HEK293 (cell line): ENCODE measurements around the gene TCF3.
A peak's percentile ranks its signal among the peaks of the same experiment; 100 is the strongest.

ENCODE experiments used
- BCL11B ChIP-seq: fragments of 450-650 bp; formaldehyde crosslinking; IDR thresholded peaks from 2 replicates; pipeline ENCODE4 v1.5.1; 2016; ENCODE audit warnings: low read depth, missing biosample characterization, missing genetic modification characterization
- EGR2 ChIP-seq: fragments of 450-650 bp; formaldehyde crosslinking; IDR thresholded peaks from 2 replicates; pipeline ENCODE4 v1.5.1; 2016; ENCODE audit warnings: low read depth, missing biosample characterization, missing genetic modification characterization
- GLI4 ChIP-seq: fragments of 450-650 bp; formaldehyde crosslinking; IDR thresholded peaks from 2 replicates; pipeline ENCODE4 v1.5.1; 2016; ENCODE audit warnings: missing biosample characterization, missing genetic modification characterization
- KLF9 ChIP-seq: fragments of 450-650 bp; formaldehyde crosslinking; IDR thresholded peaks from 2 replicates; pipeline ENCODE4 v1.5.1; 2016; ENCODE audit warnings: missing biosample characterization, missing genetic modification characterization, low read depth
- OSR2 ChIP-seq: fragments of 450-650 bp; formaldehyde crosslinking; IDR thresholded peaks from 2 replicates; pipeline ENCODE4 v1.5.1; 2016; ENCODE audit warnings: missing biosample characterization, missing genetic modification characterization
- PRDM1 ChIP-seq: fragments of 450-650 bp; formaldehyde crosslinking; IDR thresholded peaks from 2 replicates; pipeline ENCODE4; 2016; ENCODE audit warnings: missing biosample characterization, missing genetic modification characterization
- SETDB1 ChIP-seq: IDR thresholded peaks from one replicate; pipeline ENCODE4 v1.6.1; 2017; ENCODE audit warnings: mild to moderate bottlenecking, low read length, moderate library complexity, mixed read lengths; ENCODE audit not compliant: insufficient read length
- SP3 ChIP-seq: fragments of 450-650 bp; formaldehyde crosslinking; IDR thresholded peaks from 2 replicates; pipeline ENCODE4 v1.5.1; 2016; ENCODE audit warnings: missing biosample characterization, missing genetic modification characterization
- SP7 ChIP-seq: fragments of 450-650 bp; formaldehyde crosslinking; IDR thresholded peaks from 2 replicates; pipeline ENCODE4 v1.5.1; 2016; ENCODE audit warnings: missing biosample characterization, missing genetic modification characterization
- YY1 ChIP-seq: fragments of 450-650 bp; formaldehyde crosslinking; IDR thresholded peaks from 2 replicates; pipeline ENCODE4 v1.5.1; 2018; ENCODE audit warnings: missing biosample characterization, missing genetic modification characterization
- YY2 ChIP-seq: fragments of 450-650 bp; formaldehyde crosslinking; IDR thresholded peaks from 2 replicates; pipeline ENCODE4 v1.5.1; 2016; ENCODE audit warnings: missing biosample characterization, missing genetic modification characterization
- ZEB2 ChIP-seq: fragments of 450-650 bp; formaldehyde crosslinking; IDR thresholded peaks from 2 replicates; pipeline ENCODE4 v1.5.1; 2016; ENCODE audit warnings: missing biosample characterization, missing genetic modification characterization
- ZFHX2 ChIP-seq: fragments of 450-650 bp; formaldehyde crosslinking; conservative IDR thresholded peaks from 2 replicates; pipeline ENCODE4 v1.5.1; 2016; ENCODE audit warnings: missing biosample characterization, missing genetic modification characterization
- ZFP3 ChIP-seq: fragments of 450-650 bp; formaldehyde crosslinking; IDR thresholded peaks from 2 replicates; pipeline ENCODE4 v1.5.1; 2016; ENCODE audit warnings: low read depth, missing biosample characterization, missing genetic modification characterization
- ZFP69B ChIP-seq: fragments of 450-650 bp; formaldehyde crosslinking; IDR thresholded peaks from 2 replicates; pipeline ENCODE4 v1.5.1; 2016; ENCODE audit warnings: missing biosample characterization, missing genetic modification characterization
- ZNF133 ChIP-seq: fragments of 450-650 bp; formaldehyde crosslinking; IDR thresholded peaks from 2 replicates; pipeline ENCODE4 v1.5.1; 2016; ENCODE audit warnings: missing biosample characterization, missing genetic modification characterization
- ZNF140 ChIP-seq: fragments of 450-650 bp; formaldehyde crosslinking; IDR thresholded peaks from 2 replicates; pipeline ENCODE4 v1.5.1; 2016; ENCODE audit warnings: missing biosample characterization, missing genetic modification characterization
- ZNF157 ChIP-seq: fragments of 450-650 bp; formaldehyde crosslinking; IDR thresholded peaks from 2 replicates; pipeline ENCODE4 v1.5.1; 2016; ENCODE audit warnings: missing biosample characterization, missing genetic modification characterization
- ZNF19 ChIP-seq: fragments of 450-650 bp; formaldehyde crosslinking; IDR thresholded peaks from 2 replicates; pipeline ENCODE4; 2016; ENCODE audit warnings: missing biosample characterization, missing genetic modification characterization, low read depth
- ZNF2 ChIP-seq: fragments of 450-650 bp; formaldehyde crosslinking; IDR thresholded peaks from 2 replicates; pipeline ENCODE4 v1.5.1; 2016; ENCODE audit warnings: missing biosample characterization, missing genetic modification characterization
- ZNF302 ChIP-seq: fragments of 450-650 bp; formaldehyde crosslinking; IDR thresholded peaks from 2 replicates; pipeline ENCODE4 v1.5.1; 2016; ENCODE audit warnings: missing biosample characterization, missing genetic modification characterization, low read depth
- ZNF324 ChIP-seq: fragments of 450-650 bp; formaldehyde crosslinking; IDR thresholded peaks from 2 replicates; pipeline ENCODE4 v1.5.1; 2016; ENCODE audit warnings: missing biosample characterization, missing genetic modification characterization
- ZNF341 ChIP-seq: fragments of 450-650 bp; formaldehyde crosslinking; IDR thresholded peaks from 2 replicates; pipeline ENCODE4; 2016; ENCODE audit warnings: low read depth, missing biosample characterization, missing genetic modification characterization
- ZNF394 ChIP-seq: fragments of 450-650 bp; formaldehyde crosslinking; IDR thresholded peaks from 2 replicates; pipeline ENCODE4 v1.5.1; 2016; ENCODE audit warnings: missing biosample characterization, missing genetic modification characterization, mild to moderate bottlenecking, moderate library complexity, borderline replicate concordance
- ZNF433 ChIP-seq: fragments of 450-650 bp; formaldehyde crosslinking; IDR thresholded peaks from 2 replicates; pipeline ENCODE4 v1.5.1; 2016; ENCODE audit warnings: missing biosample characterization, missing genetic modification characterization, low read depth
- ZNF501 ChIP-seq: fragments of 450-650 bp; formaldehyde crosslinking; IDR thresholded peaks from 2 replicates; pipeline ENCODE4 v1.5.1; 2016; ENCODE audit warnings: missing biosample characterization, missing genetic modification characterization
- ZNF561 ChIP-seq: fragments of 450-650 bp; IDR thresholded peaks from 2 replicates; pipeline ENCODE4 v1.5.1; 2018; ENCODE audit warnings: missing biosample characterization, missing genetic modification characterization, borderline replicate concordance
- ZNF660 ChIP-seq: fragments of 450-650 bp; IDR thresholded peaks from 2 replicates; pipeline ENCODE4 v1.5.1; 2018; ENCODE audit warnings: missing biosample characterization, mild to moderate bottlenecking, missing genetic modification characterization
- ZNF747 ChIP-seq: fragments of 450-650 bp; formaldehyde crosslinking; IDR thresholded peaks from 2 replicates; pipeline ENCODE4 v1.5.1; 2016; ENCODE audit warnings: missing biosample characterization, missing genetic modification characterization
- ZNF76 ChIP-seq: fragments of 450-650 bp; formaldehyde crosslinking; IDR thresholded peaks from 2 replicates; pipeline ENCODE4; 2016; ENCODE audit warnings: low read depth, missing biosample characterization, missing genetic modification characterization, borderline replicate concordance
- TF ChIP-seq, protein P1 (sequence below): fragments of 450-650 bp; formaldehyde crosslinking; IDR thresholded peaks from 2 replicates; pipeline ENCODE4 v1.5.1; 2016; ENCODE audit warnings: missing biosample characterization, missing genetic modification characterization
- TF ChIP-seq, protein P2 (sequence below): fragments of 450-650 bp; formaldehyde crosslinking; IDR thresholded peaks from 2 replicates; pipeline ENCODE4 v1.5.1; 2016; ENCODE audit warnings: missing biosample characterization, missing genetic modification characterization

TCF3 gene

DNA sequence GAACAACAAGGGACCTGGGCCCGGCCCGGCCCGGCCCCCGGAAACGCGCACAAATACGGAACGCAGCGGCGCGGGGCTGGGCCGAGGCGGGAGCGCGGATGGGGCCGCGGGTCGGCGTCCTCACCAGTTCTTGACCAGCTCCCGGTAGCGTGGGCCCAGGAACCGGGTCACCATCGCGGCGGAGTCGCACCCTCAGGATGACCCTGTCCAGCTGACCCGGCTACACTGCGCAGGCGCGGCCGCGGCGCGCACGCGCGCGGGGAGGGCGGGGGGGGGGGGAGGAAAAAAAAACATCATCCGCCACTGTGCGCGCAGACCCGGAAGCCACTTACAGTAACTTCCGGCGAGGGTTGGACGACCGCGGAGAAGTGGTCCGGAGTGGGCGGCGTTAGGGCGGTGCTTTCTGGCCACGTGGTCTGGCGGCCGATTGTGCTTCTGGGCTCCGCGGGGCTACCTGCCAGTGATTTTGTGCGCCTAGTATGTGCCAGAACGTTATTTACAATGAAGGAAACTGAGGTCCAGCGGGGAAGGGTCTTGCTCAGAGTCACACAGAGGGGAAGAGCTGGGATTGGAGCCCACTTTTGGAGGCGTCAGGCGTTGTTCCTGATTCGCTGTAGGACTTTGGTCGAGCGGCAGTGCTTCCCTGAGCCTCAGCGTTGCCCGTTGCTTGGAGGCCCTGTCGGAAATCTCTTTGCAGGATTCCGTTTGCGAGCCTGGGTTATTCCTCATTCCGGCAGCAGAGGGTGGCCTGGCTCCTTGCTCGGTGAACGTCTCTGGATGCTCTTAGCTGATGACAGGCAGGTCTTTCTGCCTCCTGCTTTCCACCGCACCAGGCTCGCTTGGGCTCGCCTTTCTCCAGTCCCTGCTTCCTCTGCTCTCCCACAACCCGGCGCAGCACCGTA, 46.9 kb downstream of the TCF3 start, which contains the start of gene UQCR11 (continued):
- TF ChIP-seq ZNF561: peak; percentile 35; the same call in 1 of the 2 replicates
- no peak; the same call in 1 of the 2 replicates for TF ChIP-seq YY2 (tag by site-specific recombination)
- TF ChIP-seq ZNF76 (tag by site-specific recombination): peak; percentile 72; the same call in 1 of the 2 replicates
- TF ChIP-seq ZNF133 (tag by site-specific recombination): no peak
- TF ChIP-seq YY1 (tag by site-specific recombination): peak; percentile 39; the same call in 1 of the 2 replicates
- TF ChIP-seq ZNF2: peak; percentile 79; the same call in 1 of the 2 replicates
- no peak for TF ChIP-seq ZNF19 (tag by site-specific recombination)
- 0 out of 2 replicates have a peak, but pooled peaks have one; percentile 35 for TF ChIP-seq OSR2
- peak; percentile 71 for TF ChIP-seq PRDM1 (tag by site-specific recombination)
- TF ChIP-seq ZNF747 (tag by site-specific recombination): no peak
- peak; percentile 72 for TF ChIP-seq ZEB2 (tag by site-specific recombination)
- TF ChIP-seq, protein P1, sequence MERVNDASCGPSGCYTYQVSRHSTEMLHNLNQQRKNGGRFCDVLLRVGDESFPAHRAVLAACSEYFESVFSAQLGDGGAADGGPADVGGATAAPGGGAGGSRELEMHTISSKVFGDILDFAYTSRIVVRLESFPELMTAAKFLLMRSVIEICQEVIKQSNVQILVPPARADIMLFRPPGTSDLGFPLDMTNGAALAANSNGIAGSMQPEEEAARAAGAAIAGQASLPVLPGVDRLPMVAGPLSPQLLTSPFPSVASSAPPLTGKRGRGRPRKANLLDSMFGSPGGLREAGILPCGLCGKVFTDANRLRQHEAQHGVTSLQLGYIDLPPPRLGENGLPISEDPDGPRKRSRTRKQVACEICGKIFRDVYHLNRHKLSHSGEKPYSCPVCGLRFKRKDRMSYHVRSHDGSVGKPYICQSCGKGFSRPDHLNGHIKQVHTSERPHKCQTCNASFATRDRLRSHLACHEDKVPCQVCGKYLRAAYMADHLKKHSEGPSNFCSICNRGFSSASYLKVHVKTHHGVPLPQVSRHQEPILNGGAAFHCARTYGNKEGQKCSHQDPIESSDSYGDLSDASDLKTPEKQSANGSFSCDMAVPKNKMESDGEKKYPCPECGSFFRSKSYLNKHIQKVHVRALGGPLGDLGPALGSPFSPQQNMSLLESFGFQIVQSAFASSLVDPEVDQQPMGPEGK (tag by site-specific recombination): peak; percentile 80
- peak; percentile 25; the same call in 1 of the 2 replicates for TF ChIP-seq ZFP69B (tag by site-specific recombination)
- TF ChIP-seq SP7: peak; percentile 70; the same call in 1 of the 2 replicates
- TF ChIP-seq ZNF501 (tag by site-specific recombination): peak; percentile 63; the same call in 1 of the 2 replicates
- TF ChIP-seq ZNF140 (tag by site-specific recombination): no peak
- TF ChIP-seq GLI4: no peak
- TF ChIP-seq, protein P2, sequence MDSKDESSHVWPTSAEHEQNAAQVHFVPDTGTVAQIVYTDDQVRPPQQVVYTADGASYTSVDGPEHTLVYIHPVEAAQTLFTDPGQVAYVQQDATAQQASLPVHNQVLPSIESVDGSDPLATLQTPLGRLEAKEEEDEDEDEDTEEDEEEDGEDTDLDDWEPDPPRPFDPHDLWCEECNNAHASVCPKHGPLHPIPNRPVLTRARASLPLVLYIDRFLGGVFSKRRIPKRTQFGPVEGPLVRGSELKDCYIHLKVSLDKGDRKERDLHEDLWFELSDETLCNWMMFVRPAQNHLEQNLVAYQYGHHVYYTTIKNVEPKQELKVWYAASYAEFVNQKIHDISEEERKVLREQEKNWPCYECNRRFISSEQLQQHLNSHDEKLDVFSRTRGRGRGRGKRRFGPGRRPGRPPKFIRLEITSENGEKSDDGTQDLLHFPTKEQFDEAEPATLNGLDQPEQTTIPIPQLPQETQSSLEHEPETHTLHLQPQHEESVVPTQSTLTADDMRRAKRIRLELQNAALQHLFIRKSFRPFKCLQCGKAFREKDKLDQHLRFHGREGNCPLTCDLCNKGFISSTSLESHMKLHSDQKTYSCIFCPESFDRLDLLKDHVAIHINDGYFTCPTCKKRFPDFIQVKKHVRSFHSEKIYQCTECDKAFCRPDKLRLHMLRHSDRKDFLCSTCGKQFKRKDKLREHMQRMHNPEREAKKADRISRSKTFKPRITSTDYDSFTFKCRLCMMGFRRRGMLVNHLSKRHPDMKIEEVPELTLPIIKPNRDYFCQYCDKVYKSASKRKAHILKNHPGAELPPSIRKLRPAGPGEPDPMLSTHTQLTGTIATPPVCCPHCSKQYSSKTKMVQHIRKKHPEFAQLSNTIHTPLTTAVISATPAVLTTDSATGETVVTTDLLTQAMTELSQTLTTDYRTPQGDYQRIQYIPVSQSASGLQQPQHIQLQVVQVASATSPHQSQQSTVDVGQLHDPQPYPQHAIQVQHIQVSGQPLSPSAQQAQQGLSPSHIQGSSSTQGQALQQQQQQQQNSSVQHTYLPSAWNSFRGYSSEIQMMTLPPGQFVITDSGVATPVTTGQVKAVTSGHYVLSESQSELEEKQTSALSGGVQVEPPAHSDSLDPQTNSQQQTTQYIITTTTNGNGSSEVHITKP (tag by site-specific recombination): peak; percentile 60
- TF ChIP-seq SP3 (tag by site-specific recombination): peak; percentile 72
- peak; percentile 70; the same call in 1 of the 2 replicates for TF ChIP-seq ZNF660
- no peak for TF ChIP-seq ZNF433
- no peak for TF ChIP-seq ZNF157 (tag by site-specific recombination)
- TF ChIP-seq ZNF302 (tag by site-specific recombination): no peak
- 0 out of 2 replicates have a peak, but pooled peaks have one; percentile 39 for TF ChIP-seq BCL11B
- TF ChIP-seq EGR2 (tag by site-specific recombination): peak; percentile 36
- peak; percentile 47; the same call in 1 of the 2 replicates for TF ChIP-seq ZNF324 (tag by site-specific recombination)
- no peak for TF ChIP-seq ZFP3
- TF ChIP-seq ZFHX2 (tag by site-specific recombination): peak; percentile 67
- 0 out of 2 replicates have a peak, but pooled peaks have one; percentile 39 for TF ChIP-seq ZNF341 (tag by site-specific recombination)
- no peak for TF ChIP-seq SETDB1
- TF ChIP-seq ZNF394: peak; percentile 48; the same call in 1 of the 2 replicates
- TF ChIP-seq KLF9 (tag by site-specific recombination): peak; percentile 43; the same call in 1 of the 2 replicates
